Transverse colon (tissue), 4 donors: ENCODE measurements around the gene SFTPA2. TPM values are rescaled to one million over a fixed set of nuclear protein-coding genes. Genes with fewer than 3 reads are reported as not detected.
"Not testable (repeated sequence)": the region's sequence is repeated elsewhere in the genome, so short reads cannot be mapped to it uniquely, and the experiment has no call there.

Experiments used
- DNase-seq: peaks from one replicate; pipeline ENCODE4 v3.0.0-alpha.2; 2019
- H3K27ac ChIP-seq, 4 donors: fragments of 200-600 bp; sonication (generic); 2 replicates each; pipeline ENCODE4 v1.5.1; 2016 to 2018; ENCODE audit warnings: inconsistent platforms in 4 of 4
- H3K27me3 ChIP-seq: fragments of 200-600 bp; sonication (generic); 2 replicates; pipeline ENCODE4 v1.5.1; 2017; ENCODE audit warnings: inconsistent platforms
- H3K36me3 ChIP-seq, 4 donors: fragments of 200-600 bp; sonication (generic); 2 replicates each; pipeline ENCODE4 v1.5.1; 2017 to 2019; ENCODE audit warnings: inconsistent platforms in 4 of 4
- H3K4me1 ChIP-seq, 4 donors: fragments of 200-600 bp; sonication (generic); 2 replicates each; pipeline ENCODE4 v1.5.1; 2017 to 2020; ENCODE audit warnings: inconsistent platforms in 4 of 4
- H3K4me3 ChIP-seq, 4 donors: fragments of 200-600 bp; sonication (generic); 1 replicate in 1 of 4; 2 replicates in 3 of 4; pipeline versions ENCODE4 v1.5.1 to v1.6.1; 2017 to 2019; ENCODE audit warnings: inconsistent platforms in 4 of 4
- H3K9me3 ChIP-seq, 2 donors: fragments of 200-600 bp; sonication (generic); 2 replicates each; pipeline ENCODE4 v1.5.1; 2017 to 2019; ENCODE audit warnings: inconsistent platforms in 2 of 2
- CTCF ChIP-seq, 5 experiments: fragments of 200-600 bp in 3 of 5; fragments of 450-650 bp in 2 of 5; sonication (generic) in 3 of 5; IDR thresholded peaks; 1 replicate in 2 of 5; 2 replicates in 3 of 5; pipeline ENCODE4 v1.5.1; 2016 to 2017; ENCODE audit warnings: antibody characterized with exemption in 5 of 5, inconsistent platforms in 3 of 5, mild to moderate bottlenecking in 2 of 5, moderate library complexity in 1 of 5
- EP300 ChIP-seq: sonication (generic); formaldehyde crosslinking; IDR thresholded peaks from one replicate; pipeline ENCODE4 v1.6.1; 2017; ENCODE audit warnings: antibody characterized with exemption, low read depth
- POLR2A ChIP-seq: fragments of 450-650 bp; IDR thresholded peaks from one replicate; pipeline ENCODE4 v1.6.1; 2016; ENCODE audit warnings: antibody characterized with exemption, mild to moderate bottlenecking, moderate library complexity
- POLR2AphosphoS5 ChIP-seq, 3 donors: sonication (generic); formaldehyde crosslinking; IDR thresholded peaks; one replicate each; pipeline ENCODE4 v1.6.1; 2016; ENCODE audit warnings: antibody characterized with exemption in 3 of 3
- WGBS, 2 donors: methylation state at CpG; one replicate each; pipeline ENCODE4 v1.1.5; 2018; ENCODE audit warnings: low coverage in 1 of 2; 5-methylcytosine and 5-hydroxymethylcytosine counted together
- in situ Hi-C, 4 donors: fragments of 200-750 bp; cut with MboI; loops; one replicate each; pipeline versions ENCODE4 v1.15.0 to v1.15.1; 2017; ENCODE audit warnings: low sequenced_read_pairs in 3 of 4, low pct_ligation_motif_present in 1 of 4, low pct_unique_long_range_greater_than_20kb in 1 of 4
- intact Hi-C: fragments of 100-400 bp; cut with DNase I; formaldehyde crosslinking; loops from one replicate; pipeline ENCODE4 v1.15.1; 2023; ENCODE audit warnings: low total_unique reads
- total RNA-seq, 4 donors: library from RNA; depleted of rRNA; stranded (reverse); fragments of >200 nt; gene quantifications; one replicate each; pipeline ENCODE4 v1.1.0, GENCODE V29; 2016

SFTPA2 gene
- total RNA-seq, 4 donors from 2014 or later, result 0.32 to 4.9 (median 2.5) TPM

GRCh38 chr10:79602953-79603352 is 42.7 kb upstream of the SFTPA2 start:
- 51 to 100% methylated on average over 1 to 2 of the region's 2 CpGs for WGBS, 2 donors
- H3K9me3 ChIP-seq, result peaks cover 0 to under 1% of the 10 kb centered on the region in 2 donors
- H3K4me1 ChIP-seq, result no peaks in the 10 kb centered on the region
- DNase-seq, result no peak
- H3K27ac ChIP-seq, result no peak overlapping the region
- in situ Hi-C loops (no loop called here), intact Hi-C loops (no loop called here)
- no peaks in the 10 kb centered on the region for H3K36me3 ChIP-seq
- H3K27me3 ChIP-seq, result no peaks in the 10 kb centered on the region
- no peak overlapping the region for H3K4me3 ChIP-seq
- TF ChIP-seq EP300 (no peak), POLR2AphosphoS5 (IDR thresholded peaks at IDR 0.05) (no peak), POLR2A (no peak)

- 22 to 33% methylated on average over 1 of the region's 1 CpG for WGBS, 2 donors
- H3K4me1 ChIP-seq, result no peaks in the 10 kb centered on the region
- H3K27me3 ChIP-seq, result no peaks in the 10 kb centered on the region
- H3K4me3 ChIP-seq, result no peak overlapping the region
- in situ Hi-C loops, result no loop called here
- no peak for DNase-seq
- intact Hi-C loops, result no loop called here
- no peak overlapping the region for H3K27ac ChIP-seq
- H3K36me3 ChIP-seq, result no peaks in the 10 kb centered on the region
- TF ChIP-seq CTCF (IDR thresholded peaks at IDR 0.05) (no peak), POLR2AphosphoS5 (IDR thresholded peaks at IDR 0.05) (no peak), POLR2A (no peak), EP300 (no peak)
- H3K9me3 ChIP-seq, result peaks cover 0 to 3% of the 10 kb centered on the region in 2 donors
Observed at GRCh38 chr10:79601939-79602338, 41.7 kb upstream of the SFTPA2 start.

- in situ Hi-C loops, intact Hi-C loops, H3K4me3 ChIP-seq, H3K36me3 ChIP-seq, H3K4me1 ChIP-seq, H3K9me3 ChIP-seq, DNase-seq, H3K27me3 ChIP-seq, H3K27ac ChIP-seq: not testable (repeated sequence)
- 83 to 87% methylated on average over 8 to 9 of the region's 9 CpGs for WGBS, 2 donors
Observed at GRCh38 chr10:79599644-79600043, 39.4 kb upstream of the SFTPA2 start.

- no peaks in the 10 kb centered on the region for H3K27me3 ChIP-seq
- DNase-seq, result no peak
Observed at GRCh38 chr10:79595510-79595909, 35.3 kb upstream of the SFTPA2 start.

GRCh38 chr10:79594565-79594964 is 34.4 kb upstream of the SFTPA2 start:
- DNase-seq, H3K36me3 ChIP-seq, H3K4me1 ChIP-seq, H3K9me3 ChIP-seq, intact Hi-C loops, in situ Hi-C loops, H3K4me3 ChIP-seq, H3K27ac ChIP-seq, H3K27me3 ChIP-seq: not testable (repeated sequence)
- 73% methylated on average over 3 of the region's 3 CpGs; no CpG with 5 or more reads in 1 of the 2 donors for WGBS, 2 donors

More at GRCh38 chr10:79595510-79595909, 35.3 kb upstream of the SFTPA2 start:
- TF ChIP-seq EP300, result no peak
- no peak for TF ChIP-seq POLR2A
- TF ChIP-seq POLR2AphosphoS5 (IDR thresholded peaks at IDR 0.05), result no peak
- TF ChIP-seq CTCF (IDR thresholded peaks at IDR 0.05), result no peak
- Histone ChIP-seq H3K36me3 (no peaks in the 10 kb centered on the region), H3K4me1 (no peaks in the 10 kb centered on the region), H3K4me3 (no peak overlapping the region), H3K9me3 (peaks cover 0 to 3% of the 10 kb centered on the region in 2 donors), H3K27ac (no peak overlapping the region)
- in situ Hi-C loops, result no loop called here
- 26 to 80% methylated on average over 1 to 3 of the region's 3 CpGs for WGBS, 2 donors
- intact Hi-C loops, result no loop called here

GRCh38 chr10:79593377-79593776 is 33.2 kb upstream of the SFTPA2 start:
- TF ChIP-seq EP300, result no peak
- no peak for TF ChIP-seq CTCF (IDR thresholded peaks at IDR 0.05)
- no peak for TF ChIP-seq POLR2A
- TF ChIP-seq POLR2AphosphoS5 (IDR thresholded peaks at IDR 0.05), result no peak
- intact Hi-C loops, result no loop called here
- in situ Hi-C loops, result no loop called here
- H3K4me3 ChIP-seq, result no peak overlapping the region
- no peak for DNase-seq
- no peak overlapping the region for H3K27ac ChIP-seq
- H3K4me1 ChIP-seq, result no peaks in the 10 kb centered on the region
- H3K36me3 ChIP-seq, result no peaks in the 10 kb centered on the region
- peaks cover 0 to 3% of the 10 kb centered on the region in 2 donors for H3K9me3 ChIP-seq
- whole genome bisulfite sequencing, 2 donors, result 73 to 100% methylated on average over 1 of the region's 1 CpG
- peaks cover 3% of the 10 kb centered on the region for H3K27me3 ChIP-seq
